GM18867 (cell line): ENCODE data around the gene SNED1.

Experiments used
- ATAC-seq: cut with Tn5 transposase; IDR thresholded peaks from one replicate; pipeline ENCODE4 v1.9.1; 2021; ENCODE audit warnings: mild to moderate bottlenecking, moderate library complexity; ENCODE audit not compliant: unreplicated experiment

SNED1 gene

DNA sequence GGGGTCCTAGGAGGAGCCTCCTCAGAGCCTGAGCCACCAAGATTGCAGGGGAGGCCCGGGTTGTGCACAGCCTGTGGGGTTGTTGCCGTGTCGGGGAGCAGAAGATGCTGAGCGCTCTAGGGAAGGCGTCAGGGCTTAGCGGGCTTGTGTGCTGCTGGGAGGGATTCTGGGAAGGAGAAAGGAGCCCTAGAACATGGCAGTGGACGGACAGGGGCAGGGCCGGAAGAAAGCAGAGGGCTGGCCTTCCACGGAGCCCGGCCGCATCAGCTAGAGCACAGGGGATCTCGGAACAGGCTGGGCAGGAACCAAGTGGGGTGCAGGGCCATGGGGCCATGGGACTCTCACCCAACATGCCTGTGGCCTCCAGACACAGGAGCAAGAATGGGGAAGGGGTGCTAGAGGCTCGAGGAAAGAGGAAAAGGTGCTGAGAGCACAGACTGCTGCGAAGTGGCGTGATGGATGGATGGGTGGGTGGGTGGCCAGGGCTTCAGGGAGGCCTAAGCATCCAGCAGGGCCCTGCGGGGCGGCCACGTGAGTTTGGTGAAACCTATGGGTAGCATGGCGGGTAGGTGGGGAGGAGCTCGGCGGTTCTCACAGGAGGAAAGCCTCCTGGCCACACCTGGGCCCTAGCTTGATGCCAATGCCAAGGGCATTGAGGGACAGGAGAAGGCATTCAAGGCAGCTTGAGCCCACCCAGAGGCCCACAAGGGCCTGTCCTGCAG, 67.9 kb downstream of the SNED1 start:
- no peak for ATAC-seq

DNA sequence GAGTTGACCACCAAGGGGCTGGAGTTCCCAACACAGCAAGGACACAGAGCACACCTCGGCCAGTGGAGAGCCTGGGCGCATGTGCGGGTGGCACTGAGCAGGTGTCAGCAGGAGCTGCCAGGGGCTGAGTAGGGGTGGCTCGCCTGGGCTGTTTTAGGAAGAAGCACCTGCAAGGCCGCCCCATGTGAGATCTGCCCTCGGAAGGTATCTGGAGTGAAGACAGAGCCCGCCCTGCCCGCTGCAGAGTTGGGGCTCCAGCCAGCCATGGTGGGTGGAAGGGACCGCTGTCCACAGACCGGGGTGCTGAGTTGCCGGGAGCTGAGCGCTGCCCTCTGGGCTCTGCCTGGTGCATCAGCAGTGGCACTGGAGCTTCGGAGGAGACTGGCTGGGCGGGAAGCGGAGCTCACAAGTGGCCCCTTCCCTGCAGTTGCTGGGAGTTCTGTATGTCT, 68.5 kb downstream of the SNED1 start:
- no peak for ATAC-seq

DNA sequence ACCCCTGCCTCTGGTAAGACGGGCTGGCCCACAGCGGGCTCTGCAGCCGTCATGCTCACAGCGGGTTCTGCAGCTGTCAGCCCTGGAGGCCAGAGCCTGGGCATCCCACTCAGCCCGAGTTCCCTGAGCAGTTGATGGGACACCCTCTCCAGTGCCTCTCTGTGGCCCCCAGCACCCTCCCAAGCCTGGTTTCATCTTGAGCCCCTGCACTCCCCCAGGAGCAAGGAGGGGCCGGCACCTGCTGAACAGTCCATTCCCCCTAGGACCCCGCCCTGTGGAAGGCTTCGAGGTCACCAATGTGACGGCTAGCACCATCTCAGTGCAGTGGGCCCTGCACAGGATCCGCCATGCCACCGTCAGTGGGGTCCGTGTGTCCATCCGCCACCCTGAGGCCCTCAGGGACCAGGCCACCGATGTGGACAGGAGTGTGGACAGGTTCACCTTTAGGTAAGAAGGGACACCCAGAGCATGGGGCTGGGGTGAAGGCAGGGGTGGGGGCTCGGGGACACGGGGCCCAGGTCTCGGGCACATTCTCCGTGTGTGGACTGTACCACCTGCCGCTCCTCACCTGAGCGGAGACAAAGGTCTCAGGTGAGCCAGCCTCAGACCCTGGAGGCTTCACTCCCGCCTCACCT, 69.2 kb downstream of the SNED1 start:
- ATAC-seq = no peak

DNA sequence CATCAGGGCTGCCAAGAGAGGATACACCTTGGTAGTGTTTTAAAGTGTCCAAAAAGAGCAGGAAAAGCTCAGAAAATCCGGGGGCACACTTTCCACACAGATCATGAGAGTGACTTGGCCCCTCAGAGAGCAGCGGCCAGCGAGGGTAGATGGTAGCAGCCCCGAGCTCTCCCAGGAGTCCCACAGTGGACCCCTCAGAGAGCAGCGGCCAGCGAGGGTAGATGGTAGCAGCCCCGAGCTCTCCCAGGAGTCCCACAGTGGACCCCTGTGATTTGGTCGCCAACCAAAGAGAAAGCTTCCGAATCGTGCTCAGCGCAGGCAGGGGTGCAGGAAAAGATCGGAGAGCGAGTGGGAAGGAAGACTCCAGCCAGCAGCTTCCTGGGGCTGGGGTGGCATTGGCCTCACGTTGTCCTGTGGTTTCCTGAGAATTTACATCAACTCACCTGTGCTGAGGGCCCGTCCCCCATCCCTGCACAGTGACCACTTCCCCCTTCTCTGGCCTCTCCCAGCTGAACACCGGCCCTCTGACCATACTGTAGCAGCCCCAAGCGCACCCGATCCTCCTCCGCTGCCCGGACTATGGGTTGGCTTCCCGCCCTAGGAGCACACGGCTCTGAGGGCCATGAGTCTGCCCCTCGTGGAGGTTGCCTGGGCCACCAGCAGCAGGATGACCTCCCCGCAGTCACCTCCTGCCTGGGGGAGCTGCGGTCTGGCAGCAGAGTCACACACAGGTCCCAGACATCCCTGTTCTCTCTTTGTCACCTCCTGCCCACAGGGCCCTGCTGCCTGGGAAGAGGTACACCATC, 69.9 kb downstream of the SNED1 start:
- ATAC-seq = no peak

DNA sequence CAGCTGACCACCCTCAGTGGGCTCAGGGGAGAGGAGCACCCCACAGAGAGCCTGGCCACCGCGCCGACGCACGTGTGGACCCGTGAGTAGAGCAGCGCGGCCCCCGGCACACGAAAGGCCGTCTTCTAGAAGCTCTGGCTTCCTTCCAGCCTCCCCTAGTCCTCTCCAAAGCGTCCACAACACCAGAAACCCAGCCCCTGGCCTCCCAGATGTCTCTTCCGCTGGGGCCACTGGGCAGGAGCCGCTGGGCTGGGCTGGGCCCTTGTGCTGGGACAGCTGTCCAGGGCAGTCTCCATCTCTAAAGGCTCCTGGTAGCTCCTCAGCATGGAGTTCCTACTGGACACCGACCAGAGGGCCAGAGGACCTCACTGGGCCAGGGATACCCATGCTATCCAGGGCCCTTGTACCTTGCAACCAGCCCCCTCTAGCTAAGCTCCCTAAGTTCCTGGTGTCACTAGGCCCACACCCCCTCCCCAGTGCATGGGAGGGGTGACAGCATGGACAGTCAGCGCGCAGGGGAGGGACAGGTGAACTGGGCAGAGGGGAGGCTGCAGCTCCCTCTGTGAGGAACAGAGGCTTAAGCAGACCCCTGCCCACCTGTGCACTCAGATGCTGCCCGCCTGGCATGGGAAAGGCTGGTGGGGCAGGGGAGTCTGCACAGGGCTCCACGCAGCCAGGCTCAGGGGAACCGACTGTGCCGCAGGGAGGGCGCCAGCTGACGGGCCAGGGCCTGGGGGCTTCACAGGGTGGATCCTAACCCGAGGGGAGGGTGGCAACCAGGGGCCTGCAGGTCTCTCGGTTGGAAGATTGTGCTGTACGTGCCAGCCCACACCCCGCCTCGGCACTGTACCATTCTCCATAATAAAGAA, 70.8 kb downstream of the SNED1 start:
- no peak for ATAC-seq

DNA sequence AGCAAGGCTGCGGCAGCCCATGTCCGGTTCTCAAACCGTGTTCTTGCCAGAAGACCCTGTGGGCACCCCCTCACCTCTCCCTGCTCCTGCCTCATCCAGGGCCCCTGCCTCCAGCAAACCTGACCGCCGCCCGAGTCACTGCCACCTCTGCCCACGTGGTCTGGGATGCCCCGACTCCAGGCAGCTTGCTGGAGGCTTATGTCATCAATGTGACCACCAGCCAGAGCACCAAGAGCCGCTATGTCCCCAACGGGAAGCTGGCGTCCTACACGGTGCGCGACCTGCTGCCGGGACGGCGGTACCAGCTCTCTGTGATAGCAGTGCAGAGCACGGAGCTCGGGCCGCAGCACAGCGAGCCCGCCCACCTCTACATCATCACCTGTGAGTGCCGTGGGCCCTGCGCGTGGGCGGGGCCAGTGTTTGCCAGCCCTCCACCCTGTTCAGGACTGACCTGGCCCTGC, 71.4 kb downstream of the SNED1 start:
- ATAC-seq = no peak

DNA sequence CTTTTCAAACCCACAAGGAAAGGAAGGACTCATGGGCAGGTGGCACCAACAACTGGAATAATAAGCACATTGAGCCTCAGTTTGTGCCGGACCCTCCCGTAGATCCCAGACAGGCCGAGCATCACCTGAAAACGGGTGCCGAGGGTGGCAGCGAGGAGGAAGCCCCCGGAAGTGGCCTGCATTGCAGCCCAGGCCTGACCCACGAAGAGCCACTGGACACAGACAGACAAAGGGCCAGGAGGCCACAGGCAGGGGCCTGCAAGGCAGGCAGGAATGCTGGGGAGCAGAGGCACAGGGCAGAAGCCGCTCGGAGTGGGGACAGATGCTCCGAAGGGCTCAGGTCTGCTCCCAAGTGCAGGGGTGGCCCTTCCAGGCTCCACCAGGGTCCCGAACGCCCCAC, 71.9 kb downstream of the SNED1 start:
- no peak for ATAC-seq

DNA sequence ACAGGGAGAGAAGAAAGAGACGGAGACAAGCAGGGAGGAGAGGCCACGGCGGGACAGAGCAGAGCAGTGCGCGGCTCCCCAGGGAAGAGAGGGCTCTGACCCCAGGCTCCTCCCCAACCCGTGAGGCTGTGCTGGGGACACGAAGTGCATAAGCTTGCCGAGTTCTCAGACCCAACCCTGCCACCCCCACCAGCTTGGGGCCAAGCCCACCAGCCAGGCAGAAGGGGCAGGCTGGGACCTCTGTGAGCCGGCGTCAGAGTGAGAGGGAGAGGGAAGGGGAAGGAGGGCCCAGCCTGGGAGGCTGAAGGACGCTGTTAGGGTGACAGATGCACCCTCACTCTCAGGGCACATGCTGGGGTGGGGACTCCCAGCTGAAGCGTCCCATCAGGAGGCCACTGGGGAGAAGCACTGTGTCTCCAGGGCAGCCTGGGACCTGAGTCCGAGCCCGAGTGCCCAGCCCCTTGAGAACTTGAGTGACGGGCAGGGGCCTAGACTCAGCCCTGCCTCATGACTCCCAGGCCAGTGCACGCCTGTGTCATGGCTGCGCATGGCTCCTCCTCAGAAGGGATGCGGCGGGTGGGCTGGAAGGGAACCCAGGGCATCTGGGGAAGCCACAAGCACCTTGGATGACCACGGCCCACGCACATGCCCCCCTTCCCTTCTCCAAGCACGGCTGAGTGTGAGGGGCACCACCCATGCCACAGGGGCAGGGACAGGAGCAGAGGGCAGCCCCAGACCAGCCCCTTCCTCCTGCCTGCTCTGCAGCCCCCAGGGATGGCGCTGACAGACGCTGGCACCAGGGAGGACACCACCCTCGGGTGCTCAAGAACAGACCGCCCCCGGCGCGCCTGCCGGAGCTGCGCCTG, 72.6 kb downstream of the SNED1 start:
- ATAC-seq = no peak

DNA sequence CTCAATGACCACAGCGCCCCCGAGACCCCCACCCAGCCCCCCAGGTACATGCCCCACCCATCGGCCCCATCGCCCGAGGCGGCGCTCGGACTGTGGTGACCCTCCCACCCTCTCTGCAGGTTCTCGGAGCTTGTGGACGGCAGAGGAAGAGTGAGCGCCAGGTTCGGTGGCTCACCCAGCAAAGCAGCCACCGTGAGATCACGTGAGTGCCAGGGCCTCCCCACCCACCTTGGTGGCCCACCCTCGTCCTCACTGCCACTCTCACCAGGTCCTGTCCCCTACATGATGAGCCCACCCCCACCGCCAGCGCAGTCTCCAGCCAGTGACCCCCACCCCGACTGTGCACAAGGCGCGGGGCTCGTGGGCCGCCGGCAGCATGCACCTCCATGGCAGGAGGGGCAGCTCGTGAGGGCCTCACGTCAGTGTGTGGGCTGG, 73.3 kb downstream of the SNED1 start:
- ATAC-seq = no peak

DNA sequence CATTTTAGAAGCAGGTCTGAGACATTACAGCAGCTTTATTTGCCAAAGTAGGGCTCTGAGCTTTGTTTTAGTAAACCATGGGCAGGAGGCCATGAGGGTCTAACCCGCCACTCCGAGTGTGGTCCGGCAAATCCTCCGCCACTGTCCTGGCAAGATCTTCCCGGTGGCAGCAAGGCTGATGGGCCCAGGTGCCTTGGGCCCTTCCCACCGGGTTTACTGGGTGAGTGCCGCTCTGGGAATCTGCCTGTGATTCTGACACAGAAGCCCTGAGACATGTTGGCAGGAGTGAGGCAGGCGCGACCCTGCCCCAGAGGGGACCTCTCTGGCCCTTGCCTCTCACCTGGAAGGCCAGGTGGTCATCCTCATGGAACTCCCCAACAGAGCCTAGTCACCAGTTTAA, 73.7 kb downstream of the SNED1 start:
- ATAC-seq = no peak

DNA sequence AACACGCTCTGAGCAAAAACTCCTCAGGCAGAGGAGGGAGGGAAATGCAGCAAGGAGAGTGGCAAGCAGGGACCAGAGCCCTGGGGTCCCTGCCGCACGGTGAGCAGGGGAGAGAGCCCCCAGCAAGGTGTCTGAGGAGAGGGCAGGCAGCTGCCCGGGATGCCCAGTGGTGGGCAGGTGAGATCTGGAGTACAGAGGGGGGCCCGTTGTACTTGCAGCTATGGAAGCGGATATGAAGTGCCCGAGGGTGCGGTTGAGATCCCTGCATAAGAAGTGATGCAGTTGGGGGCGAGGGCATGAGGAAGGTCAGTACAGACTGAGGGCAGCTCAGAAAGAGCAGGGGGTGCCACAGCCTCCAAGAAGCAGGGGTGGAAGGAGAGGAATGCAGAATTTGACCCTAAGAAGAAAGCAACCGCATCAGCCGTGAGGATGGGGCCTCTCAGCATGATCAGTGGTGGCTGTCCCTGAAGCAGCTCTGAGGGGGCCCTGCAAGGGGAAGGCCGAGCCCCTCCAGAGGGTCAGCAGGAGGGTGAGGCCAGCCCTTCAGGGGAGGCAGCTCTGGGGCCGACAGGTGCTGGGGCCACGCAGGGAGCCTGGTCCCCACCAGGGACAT, 74.2 kb downstream of the SNED1 start:
- ATAC-seq = no peak

DNA sequence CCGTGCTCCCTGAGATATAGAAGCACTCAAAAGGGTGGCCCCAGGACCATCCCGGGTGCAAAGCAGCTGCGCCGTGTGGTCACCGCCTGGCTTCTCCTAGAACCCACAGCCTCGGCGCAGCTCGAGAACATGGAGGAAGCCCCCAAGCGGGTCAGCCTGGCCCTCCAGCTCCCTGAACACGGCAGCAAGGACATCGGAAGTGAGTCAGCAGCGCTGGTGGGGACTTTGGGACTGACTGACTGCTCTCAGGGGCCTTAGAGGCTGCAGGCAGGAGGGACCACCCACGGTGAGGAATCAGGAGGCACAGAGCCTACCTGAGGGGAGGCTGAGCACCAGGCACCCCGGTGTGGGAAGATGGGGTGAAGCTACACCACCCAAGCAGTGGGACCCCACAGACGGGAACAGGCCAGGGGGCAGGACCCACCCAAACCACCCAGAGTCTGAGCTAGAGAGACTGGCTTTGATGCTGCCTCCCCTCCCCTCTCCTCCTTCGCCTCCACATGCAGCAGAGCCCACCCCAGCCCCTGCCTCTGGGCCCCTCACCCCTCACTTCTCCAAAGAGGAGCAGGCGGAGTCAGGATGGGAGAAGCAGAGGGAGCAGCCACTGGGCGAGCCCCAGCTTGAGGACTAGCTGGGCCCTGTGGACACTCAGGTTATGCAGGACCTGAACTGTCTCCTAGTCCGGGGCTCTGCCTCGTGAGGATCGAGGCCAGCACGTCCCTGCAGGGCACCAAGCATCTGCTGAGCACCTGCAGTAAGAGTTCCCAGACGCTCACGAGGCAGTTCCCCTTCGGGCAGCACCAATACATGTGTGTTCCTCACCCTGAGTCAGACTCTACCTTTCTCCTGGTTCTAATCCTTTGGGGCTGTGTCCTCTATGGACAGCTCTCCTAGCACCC, 75.0 kb downstream of the SNED1 start:
- no peak for ATAC-seq

DNA sequence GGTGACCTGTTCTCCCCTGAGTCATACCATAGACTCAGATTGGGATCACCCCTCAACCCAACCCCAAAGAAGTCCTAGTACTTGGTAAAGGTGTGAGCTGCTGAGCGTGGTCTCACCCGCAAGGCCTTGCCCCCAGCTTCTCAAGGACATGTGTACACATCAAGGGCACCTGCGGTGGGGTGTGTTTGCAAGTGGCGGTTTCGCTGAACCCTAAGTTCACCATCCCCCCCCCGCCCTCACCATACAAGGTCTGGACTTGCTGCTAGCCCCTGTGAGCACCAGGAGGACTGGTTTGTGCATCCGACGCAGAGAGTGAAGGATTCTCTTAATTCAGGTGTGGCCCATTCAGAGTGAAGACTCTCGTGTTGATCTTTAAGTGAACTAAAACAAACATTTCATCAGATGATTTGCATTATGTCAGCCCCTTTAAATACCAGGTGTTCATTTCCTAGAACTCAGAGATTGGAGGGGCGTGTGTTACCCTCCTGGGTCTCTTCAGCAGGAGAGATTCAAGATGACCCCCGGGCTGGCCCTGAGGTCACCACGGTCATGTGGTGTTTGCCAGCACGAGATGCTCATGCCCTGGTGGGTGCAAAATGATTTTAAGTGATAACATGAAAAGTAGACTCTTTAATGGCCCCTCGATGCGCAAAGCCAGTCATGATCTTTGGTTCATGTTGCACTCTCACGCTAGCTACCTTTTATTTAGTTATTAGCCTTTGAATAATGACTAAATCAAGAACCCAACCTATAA, 75.8 kb downstream of the SNED1 start:
- ATAC-seq = no peak

DNA sequence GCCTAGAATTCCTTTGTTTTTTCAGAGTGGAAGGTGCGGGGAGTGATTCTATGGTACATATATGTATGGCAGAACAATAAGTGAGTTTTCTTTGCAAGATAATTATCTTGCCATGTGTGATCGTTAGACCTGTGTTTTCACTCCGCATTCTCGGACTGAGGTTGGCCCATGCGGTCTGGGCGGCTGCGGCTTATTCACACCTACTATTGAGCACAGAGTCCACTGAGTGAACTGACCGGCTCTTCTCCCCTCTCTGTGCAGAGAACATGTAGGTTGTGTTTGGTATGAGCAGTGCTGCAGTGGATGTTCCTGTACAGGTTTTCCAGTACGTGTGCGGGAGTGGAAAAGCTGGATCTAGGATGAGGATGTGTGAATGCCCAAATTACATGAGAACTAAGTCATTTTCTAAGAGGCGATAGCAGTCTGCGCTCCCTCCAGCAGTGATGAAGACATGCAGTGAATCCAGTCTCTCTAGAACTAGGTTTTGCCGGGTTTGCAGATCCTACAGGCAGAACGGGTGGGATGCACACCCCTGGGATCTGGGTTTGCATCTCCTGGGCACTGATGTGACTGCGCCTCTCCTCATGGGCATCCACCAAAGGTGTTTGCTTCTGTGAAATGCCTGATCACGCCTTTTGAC, 76.6 kb downstream of the SNED1 start:
- no peak for ATAC-seq

DNA sequence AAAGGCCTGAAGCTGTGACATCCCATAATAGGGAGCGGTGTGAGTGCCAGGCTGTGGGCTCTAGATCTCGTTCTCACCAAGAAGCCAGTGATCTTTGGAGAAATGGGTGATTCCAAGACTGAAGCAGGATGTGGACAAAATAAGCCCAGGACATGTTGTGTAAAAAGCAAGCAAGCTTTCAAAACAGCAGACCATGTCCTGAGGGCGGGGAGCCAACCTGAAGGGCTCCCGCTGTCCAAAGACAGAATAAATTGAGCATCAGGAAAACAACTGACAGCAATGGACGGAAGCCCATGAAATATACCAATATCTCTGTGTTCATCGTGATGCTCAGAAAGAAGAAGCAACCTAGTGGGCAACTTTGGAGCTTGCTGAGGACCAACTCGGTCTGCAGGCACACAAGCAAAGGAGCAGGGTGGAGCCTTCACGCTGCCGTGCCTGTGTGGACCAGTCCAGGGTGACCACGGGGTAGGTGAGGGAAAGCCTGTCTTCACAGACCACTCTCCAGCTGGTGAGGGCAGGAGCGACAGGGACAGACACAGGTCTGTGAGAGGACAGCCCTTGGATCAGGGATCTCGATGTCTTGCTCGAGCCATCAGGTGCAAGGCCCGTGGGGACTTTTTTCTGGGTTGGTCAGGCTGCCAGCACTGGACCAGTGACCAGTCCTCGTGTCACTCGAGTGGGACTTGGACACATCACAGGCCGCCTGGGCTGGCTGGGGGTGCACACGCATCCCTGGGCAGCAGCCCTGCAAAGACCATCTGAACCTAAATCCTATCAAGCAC, 82.2 kb downstream of the SNED1 start:
- no peak for ATAC-seq

DNA sequence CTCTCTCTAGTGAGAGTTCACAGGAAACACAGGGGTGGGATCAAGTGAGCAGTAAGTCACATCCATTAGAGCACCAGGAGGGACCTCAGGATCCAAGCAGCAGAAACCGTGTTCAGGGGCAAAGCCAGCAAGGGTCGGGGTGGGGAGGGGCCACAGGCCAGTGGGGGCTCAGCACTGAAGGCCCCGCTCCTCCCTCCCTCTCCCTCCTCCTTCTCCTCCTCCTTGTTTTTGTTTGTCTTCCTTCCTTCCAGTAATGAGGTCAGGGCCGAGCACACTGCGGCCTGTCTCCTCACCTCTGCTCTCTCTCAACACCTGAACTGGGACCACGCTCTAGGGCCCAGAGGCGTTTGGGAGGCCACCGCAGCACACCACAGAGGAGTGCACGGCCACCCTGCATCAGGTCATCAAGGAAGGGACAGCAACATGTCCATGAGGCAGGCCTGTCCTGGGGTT, 82.8 kb downstream of the SNED1 start:
- no peak for ATAC-seq
